HL-60 (cell line): ENCODE data around the gene TAF5.
A peak's percentile ranks its signal among the peaks of the same experiment; 100 is the strongest.
"Not testable (repeated sequence)": the region's sequence is repeated elsewhere in the genome, so short reads cannot be mapped to it uniquely, and the experiment has no call there.

ENCODE experiments used
- DNase-seq, 2 experiments: peaks; one replicate each; pipeline ENCODE4 v3.0.0-alpha.2; 2010 to 2020; ENCODE audit warnings: low read depth in 1 of 2, low spot score in 1 of 2
- H3K27ac ChIP-seq: fragments of 250-450 bp; sonication (Bioruptor Pico); replicated peaks from 2 replicates; pipeline ENCODE4 v1.5.1; 2020; ENCODE audit warnings: mild to moderate bottlenecking, moderate library complexity
- H3K27me3 ChIP-seq: fragments of 250-450 bp; sonication (Bioruptor Pico); 2 replicates; pipeline ENCODE4 v1.5.1; 2021; ENCODE audit warnings: mild to moderate bottlenecking, moderate library complexity; ENCODE audit not compliant: insufficient read depth, poor library complexity, severe bottlenecking
- H3K4me3 ChIP-seq: replicated peaks from 2 replicates; pipeline ENCODE4 v1.5.1; 2011; ENCODE audit warnings: mild to moderate bottlenecking, control low read depth, low read length; ENCODE audit not compliant: insufficient read depth
- CTCF ChIP-seq: IDR thresholded peaks from one replicate; pipeline ENCODE4 v1.5.1; 2011; ENCODE audit warnings: low read length, control low read depth, inconsistent platforms; ENCODE audit not compliant: insufficient read depth
- GABPA ChIP-seq: IDR thresholded peaks from 2 replicates; pipeline ENCODE4 v1.6.1; 2012; ENCODE audit warnings: low read depth
- POLR2AphosphoS5 ChIP-seq: IDR thresholded peaks from 2 replicates; pipeline ENCODE4 v1.6.1; 2012; ENCODE audit warnings: low read depth
- REST ChIP-seq: IDR thresholded peaks from 2 replicates; pipeline ENCODE4 v1.6.1; 2012; ENCODE audit warnings: low read depth; ENCODE audit not compliant: insufficient replicate concordance
- SPI1 ChIP-seq: IDR thresholded peaks from 2 replicates; pipeline ENCODE4 v1.6.1; 2012; ENCODE audit warnings: low read depth, mild to moderate bottlenecking, borderline replicate concordance

Gene TAF5

GRCh38 chr10:103413564-103413963, 45.8 kb downstream of the TAF5 start:
- H3K27ac ChIP-seq = no peak overlapping the region
- H3K4me3 ChIP-seq = no peak overlapping the region
- DNase-seq = no peak
- no peak for TF ChIP-seq POLR2AphosphoS5
- TF ChIP-seq REST = no peak
- no peak for TF ChIP-seq SPI1
- no peak for TF ChIP-seq CTCF
- no peak for TF ChIP-seq GABPA
- no peaks in the 10 kb centered on the region for H3K27me3 ChIP-seq

- Histone ChIP-seq H3K4me3 (no peak overlapping the region), H3K27me3 (no peaks in the 10 kb centered on the region), H3K27ac (no peak overlapping the region)
- TF ChIP-seq POLR2AphosphoS5 (no peak), GABPA (no peak), SPI1 (no peak), REST (no peak), CTCF (no peak)
- DNase-seq = no peak
These were observed 47.8 kb downstream of the TAF5 start for GRCh38 chr10:103415581-103415980.

GRCh38 chr10:103416436-103417147, 48.8 kb downstream of the TAF5 start:
- no peak overlapping the region for H3K27ac ChIP-seq
- H3K4me3 ChIP-seq = no peak overlapping the region
- H3K27me3 ChIP-seq = no peaks in the 10 kb centered on the region
- TF ChIP-seq POLR2AphosphoS5 (no peak), REST (no peak), CTCF (peak; percentile 38)
- peak in 1 of 2 experiments; percentile 66 for DNase-seq

- DNase-seq, H3K4me3 ChIP-seq, H3K27me3 ChIP-seq, H3K27ac ChIP-seq: not testable (repeated sequence)
These were observed 49.3 kb downstream of the TAF5 start for GRCh38 chr10:103417148-103417469.
